Measurements from ENCODE around the gene CARS1.

DNA sequence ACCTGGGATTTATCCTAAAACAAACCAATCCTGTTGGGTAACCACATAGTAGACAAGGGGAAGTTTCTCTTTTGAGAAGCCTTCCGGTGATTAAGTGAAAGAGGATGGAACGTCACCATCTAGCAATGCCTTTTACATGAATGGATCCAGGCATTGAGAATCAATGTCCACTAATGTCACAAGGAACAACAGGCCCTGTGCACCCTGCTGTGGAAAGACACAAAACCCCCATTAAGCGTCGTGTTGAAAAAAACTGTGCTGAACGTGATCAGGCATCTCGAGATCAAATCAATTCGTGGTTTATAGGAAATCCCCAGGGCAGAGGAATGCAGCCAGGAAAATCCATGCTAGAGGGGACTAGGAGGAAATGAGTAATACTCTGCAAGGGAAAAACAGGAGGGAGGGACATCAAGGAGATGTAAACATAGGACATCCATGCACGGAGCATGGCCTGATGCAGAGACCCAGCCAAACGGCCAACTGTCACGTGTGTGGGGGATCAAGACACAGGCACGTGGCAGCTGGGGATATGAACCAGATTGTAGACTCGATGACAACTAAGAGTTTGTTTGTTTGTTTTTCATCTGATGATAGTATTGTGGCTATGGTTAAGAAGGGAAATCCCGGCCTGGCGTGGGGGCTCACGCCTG lies 38.6 kb upstream of the CARS1 start:
- TF ChIP-seq, protein P1, sequence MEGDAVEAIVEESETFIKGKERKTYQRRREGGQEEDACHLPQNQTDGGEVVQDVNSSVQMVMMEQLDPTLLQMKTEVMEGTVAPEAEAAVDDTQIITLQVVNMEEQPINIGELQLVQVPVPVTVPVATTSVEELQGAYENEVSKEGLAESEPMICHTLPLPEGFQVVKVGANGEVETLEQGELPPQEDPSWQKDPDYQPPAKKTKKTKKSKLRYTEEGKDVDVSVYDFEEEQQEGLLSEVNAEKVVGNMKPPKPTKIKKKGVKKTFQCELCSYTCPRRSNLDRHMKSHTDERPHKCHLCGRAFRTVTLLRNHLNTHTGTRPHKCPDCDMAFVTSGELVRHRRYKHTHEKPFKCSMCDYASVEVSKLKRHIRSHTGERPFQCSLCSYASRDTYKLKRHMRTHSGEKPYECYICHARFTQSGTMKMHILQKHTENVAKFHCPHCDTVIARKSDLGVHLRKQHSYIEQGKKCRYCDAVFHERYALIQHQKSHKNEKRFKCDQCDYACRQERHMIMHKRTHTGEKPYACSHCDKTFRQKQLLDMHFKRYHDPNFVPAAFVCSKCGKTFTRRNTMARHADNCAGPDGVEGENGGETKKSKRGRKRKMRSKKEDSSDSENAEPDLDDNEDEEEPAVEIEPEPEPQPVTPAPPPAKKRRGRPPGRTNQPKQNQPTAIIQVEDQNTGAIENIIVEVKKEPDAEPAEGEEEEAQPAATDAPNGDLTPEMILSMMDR (IDR thresholded peaks at IDR 0.05; ENCODE audit: insufficient read depth, low read length, poor library complexity, severe bottlenecking), result no peak
- TF ChIP-seq EZH2phosphoT487 (conservative IDR thresholded peaks at IDR 0.05; ENCODE audit: low read length), result no peak
